Astrocyte (in vitro differentiated cells and primary cell): ENCODE measurements around the gene CALU.

ENCODE experiments used
- EZH2 ChIP-seq: IDR thresholded peaks from 2 replicates; pipeline ENCODE4 v1.6.1; 2012; ENCODE audit warnings: mild to moderate bottlenecking, low read length, inconsistent platforms; ENCODE audit not compliant: insufficient read depth
- TF ChIP-seq, protein P1 (sequence below): IDR thresholded peaks from 2 replicates; pipeline ENCODE4 v1.5.1; 2011; ENCODE audit warnings: low read depth, mild to moderate bottlenecking, inconsistent platforms, low read length, moderate library complexity; ENCODE audit not compliant: insufficient read depth

DNA sequence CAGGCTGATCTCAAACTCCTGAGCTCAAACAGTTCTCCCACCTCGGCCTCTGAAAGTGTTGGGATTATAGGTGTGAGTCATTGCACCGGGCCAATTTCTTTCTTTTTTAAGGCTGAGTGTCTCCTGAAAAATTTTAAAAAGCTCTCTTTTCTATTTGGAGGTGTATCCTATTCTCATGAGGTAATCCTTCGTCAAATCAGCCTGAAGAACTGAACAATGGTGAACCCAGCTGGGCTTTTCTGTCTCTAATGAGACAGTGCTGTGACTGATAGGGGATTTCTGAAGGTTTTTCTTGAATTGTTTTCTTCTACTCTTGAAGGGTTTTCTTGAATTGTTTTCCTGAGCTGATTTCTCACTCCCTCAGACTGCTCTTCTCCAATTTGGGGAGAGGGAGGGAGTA is 30.9 kb upstream of the CALU start:
- TF ChIP-seq, protein P1, sequence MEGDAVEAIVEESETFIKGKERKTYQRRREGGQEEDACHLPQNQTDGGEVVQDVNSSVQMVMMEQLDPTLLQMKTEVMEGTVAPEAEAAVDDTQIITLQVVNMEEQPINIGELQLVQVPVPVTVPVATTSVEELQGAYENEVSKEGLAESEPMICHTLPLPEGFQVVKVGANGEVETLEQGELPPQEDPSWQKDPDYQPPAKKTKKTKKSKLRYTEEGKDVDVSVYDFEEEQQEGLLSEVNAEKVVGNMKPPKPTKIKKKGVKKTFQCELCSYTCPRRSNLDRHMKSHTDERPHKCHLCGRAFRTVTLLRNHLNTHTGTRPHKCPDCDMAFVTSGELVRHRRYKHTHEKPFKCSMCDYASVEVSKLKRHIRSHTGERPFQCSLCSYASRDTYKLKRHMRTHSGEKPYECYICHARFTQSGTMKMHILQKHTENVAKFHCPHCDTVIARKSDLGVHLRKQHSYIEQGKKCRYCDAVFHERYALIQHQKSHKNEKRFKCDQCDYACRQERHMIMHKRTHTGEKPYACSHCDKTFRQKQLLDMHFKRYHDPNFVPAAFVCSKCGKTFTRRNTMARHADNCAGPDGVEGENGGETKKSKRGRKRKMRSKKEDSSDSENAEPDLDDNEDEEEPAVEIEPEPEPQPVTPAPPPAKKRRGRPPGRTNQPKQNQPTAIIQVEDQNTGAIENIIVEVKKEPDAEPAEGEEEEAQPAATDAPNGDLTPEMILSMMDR = no peak
- no peak for TF ChIP-seq EZH2
